H1 (cell line): ENCODE results near the gene OR8B4. TPM values are rescaled to one million over a fixed set of nuclear protein-coding genes. Genes with fewer than 3 reads are reported as not detected.

Source experiments
- CTCF ChIA-PET: fragments of 300-600 bp; sonication (Branson Sonifier 250); formaldehyde crosslinking; loops from one replicate; lab custom pipeline; 2021; ENCODE audit not compliant: partially characterized antibody; lab: Charles Lee
- POLR2A ChIA-PET: fragments of 300-600 bp; sonication (Branson Sonifier 250); formaldehyde crosslinking; loops from one replicate; lab custom pipeline; 2021; ENCODE audit warnings: inconsistent platforms; ENCODE audit not compliant: partially characterized antibody; lab: Charles Lee
- DNase-seq, 2 experiments: peaks; one replicate each; pipeline versions ENCODE4 v3.0.0 to v3.0.0-alpha.2; 2010 to 2022; ENCODE audit warnings: low spot score in 2 of 2, low read depth in 1 of 2, mixed read lengths in 1 of 2
- FAIRE-seq: peaks from 2 replicates; lab custom pipeline; 2011; peaks lifted over from hg19 to GRCh38; lab: Jason Lieb, UNC
- H2AFZ ChIP-seq: 2 replicates; pipeline ENCODE4 v1.8.1; 2012; ENCODE audit warnings: low read length, inconsistent platforms
- H2AK5ac ChIP-seq: 2 replicates; pipeline ENCODE4 v1.6.1; 2013; ENCODE audit warnings: low read depth, low read length
- H2BK120ac ChIP-seq: replicated peaks from 2 replicates; pipeline ENCODE3; 2013; ENCODE audit warnings: low read depth, low read length, inconsistent platforms
- H2BK12ac ChIP-seq: 2 replicates; pipeline ENCODE4 v1.6.1; 2013; ENCODE audit warnings: low read depth, low read length
- H2BK15ac ChIP-seq: 2 replicates; pipeline ENCODE4 v1.6.1; 2013; ENCODE audit warnings: low read length
- H2BK20ac ChIP-seq: 2 replicates; pipeline ENCODE4 v1.6.1; 2013; ENCODE audit warnings: low read length
- H2BK5ac ChIP-seq: 2 replicates; pipeline ENCODE4 v1.6.1; 2013; ENCODE audit warnings: low read depth, low read length
- H3K14ac ChIP-seq: 2 replicates; pipeline ENCODE4 v1.6.1; 2013; ENCODE audit warnings: inconsistent platforms; ENCODE audit not compliant: insufficient read length
- H3K18ac ChIP-seq: 2 replicates; pipeline ENCODE4 v1.6.1; 2013; ENCODE audit warnings: low read length; ENCODE audit errors: extremely low read depth
- H3K23ac ChIP-seq: 2 replicates; pipeline ENCODE4 v1.6.1; 2013; ENCODE audit warnings: inconsistent platforms; ENCODE audit not compliant: insufficient read length
- H3K23me2 ChIP-seq: 2 replicates; pipeline ENCODE4 v1.6.1; 2013; ENCODE audit warnings: low read depth, low read length
- H3K27ac ChIP-seq: 2 replicates; pipeline ENCODE4 v1.6.1; 2011; ENCODE audit warnings: low read depth, low read length, inconsistent platforms
- H3K27me3 ChIP-seq, 4 experiments: replicated peaks in 1 of 4; 1 replicate in 1 of 4; 2 replicates in 3 of 4; pipeline versions ENCODE4 v1.6.1 to v1.8.1; 2011 to 2013; ENCODE audit warnings: low read length in 3 of 4, mild to moderate bottlenecking in 3 of 4, inconsistent platforms in 2 of 4, mixed read lengths in 2 of 4, moderate library complexity in 1 of 4; ENCODE audit not compliant: control insufficient read depth in 3 of 4, insufficient read depth in 3 of 4; ENCODE audit errors: extremely low read depth in 1 of 4
- H3K36me3 ChIP-seq, 4 experiments: 2 replicates each; pipeline versions ENCODE4 v1.6.1 to v1.8.1; 2011 to 2013; ENCODE audit warnings: mild to moderate bottlenecking in 4 of 4, low read length in 3 of 4, moderate library complexity in 2 of 4, control low read depth in 1 of 4, inconsistent platforms in 1 of 4; ENCODE audit not compliant: insufficient read depth in 4 of 4, control insufficient read depth in 2 of 4
- H3K4ac ChIP-seq: replicated peaks from 2 replicates; pipeline ENCODE3; 2013; ENCODE audit warnings: low read length, low read depth, mixed read lengths, inconsistent platforms; ENCODE audit not compliant: insufficient read length
- H3K4me1 ChIP-seq, 4 experiments: replicated peaks in 1 of 4; 1 replicate in 1 of 4; 2 replicates in 3 of 4; pipeline versions ENCODE4 v1.6.1 to v1.8.1; 2011 to 2013; ENCODE audit warnings: low read length in 3 of 4, inconsistent platforms in 2 of 4, mixed read lengths in 1 of 4; ENCODE audit not compliant: insufficient read depth in 4 of 4, control insufficient read depth in 3 of 4
- H3K4me2 ChIP-seq, 2 experiments: 2 replicates each; pipeline versions ENCODE4 v1.6.1 to v1.8.1; 2011 to 2013; ENCODE audit warnings: low read depth in 2 of 2, low read length in 2 of 2, control low read depth in 1 of 2, inconsistent platforms in 1 of 2, mild to moderate bottlenecking in 1 of 2; ENCODE audit not compliant: insufficient read depth in 1 of 2
- H3K4me3 ChIP-seq, 4 experiments: fragments of 200-600, 300-600 bp in 1 of 4; sonication (generic), shearing (Covaris generic), sonication (Bioruptor Twin) in 1 of 4; 2 replicates each; pipeline versions ENCODE4 v1.5.1 to v1.8.1; 2011 to 2016; ENCODE audit warnings: low read length in 4 of 4, low read depth in 3 of 4, control low read depth in 2 of 4, inconsistent platforms in 2 of 4, mild to moderate bottlenecking in 2 of 4, mixed read lengths in 1 of 4, moderate library complexity in 1 of 4; ENCODE audit not compliant: insufficient read depth in 2 of 4; ENCODE audit errors: extremely low read depth in 1 of 4
- H3K56ac ChIP-seq: replicated peaks from 2 replicates; pipeline ENCODE3; 2013; ENCODE audit warnings: low read depth, mild to moderate bottlenecking, mixed read lengths, low read length, inconsistent platforms; ENCODE audit not compliant: insufficient read length
- H3K79me1 ChIP-seq: 2 replicates; pipeline ENCODE4 v1.6.1; 2013; ENCODE audit warnings: low read depth, low read length, control low read depth
- H3K79me2 ChIP-seq, 2 experiments: 2 replicates each; pipeline versions ENCODE4 v1.6.1 to v1.8.1; 2012 to 2013; ENCODE audit warnings: low read length in 2 of 2, mild to moderate bottlenecking in 2 of 2, inconsistent platforms in 1 of 2; ENCODE audit not compliant: insufficient read depth in 2 of 2, control insufficient read depth in 1 of 2
- H3K9ac ChIP-seq, 4 experiments: replicated peaks in 1 of 4; 1 replicate in 1 of 4; 2 replicates in 3 of 4; pipeline versions ENCODE4 v1.6.1 to v1.8.1; 2011 to 2013; ENCODE audit warnings: low read depth in 3 of 4, low read length in 3 of 4, control low read depth in 2 of 4, mild to moderate bottlenecking in 2 of 4, moderate library complexity in 2 of 4, inconsistent platforms in 1 of 4; ENCODE audit errors: extremely low read depth in 1 of 4
- H3K9me3 ChIP-seq, 2 experiments: 2 replicates each; pipeline versions ENCODE4 v1.6.1 to v1.8.1; 2012 to 2013; ENCODE audit warnings: mild to moderate bottlenecking in 2 of 2, moderate library complexity in 2 of 2, control low read depth in 1 of 2, inconsistent platforms in 1 of 2, low read depth in 1 of 2, low read length in 1 of 2, mixed read lengths in 1 of 2; ENCODE audit not compliant: insufficient read depth in 2 of 2
- H4K20me1 ChIP-seq, 2 experiments: replicated peaks in 1 of 2; 2 replicates each; pipeline versions ENCODE3 to v1.8.1; 2011 to 2013; ENCODE audit warnings: inconsistent platforms in 2 of 2, low read length in 2 of 2, mild to moderate bottlenecking in 1 of 2; ENCODE audit not compliant: insufficient read depth in 2 of 2, control insufficient read depth in 1 of 2
- H4K5ac ChIP-seq: 2 replicates; pipeline ENCODE4 v1.6.1; 2013; ENCODE audit warnings: low read length, low read depth, mixed read lengths, inconsistent platforms; ENCODE audit not compliant: insufficient read length
- H4K8ac ChIP-seq: 2 replicates; pipeline ENCODE4 v1.8.0; 2013; ENCODE audit warnings: mild to moderate bottlenecking, moderate library complexity, low read length, inconsistent platforms; ENCODE audit not compliant: insufficient read depth; ENCODE audit errors: extremely low read depth
- H4K91ac ChIP-seq: replicated peaks from 2 replicates; pipeline ENCODE3; 2013; ENCODE audit warnings: low read length, mixed read lengths, inconsistent platforms; ENCODE audit not compliant: insufficient read length
- CBX5 ChIP-seq: fragments of 300-800, 300-1000 bp; sonication (generic); IDR thresholded peaks from 2 replicates; pipeline ENCODE4 v1.7.1; 2016; ENCODE audit warnings: antibody characterized with exemption, low read length, low read depth
- CHD1 ChIP-seq: IDR thresholded peaks from 2 replicates; pipeline ENCODE4 v1.6.1; 2012; ENCODE audit warnings: low read depth, low read length, improper control_type of control experiment
- JUND ChIP-seq: IDR thresholded peaks from 2 replicates; pipeline ENCODE4 v1.6.1; 2011; ENCODE audit warnings: mild to moderate bottlenecking, improper control_type of control experiment, low read length
- KDM5A ChIP-seq: fragments of 200-600 bp; IDR thresholded peaks from 2 replicates; pipeline ENCODE4 v1.7.1; 2012; ENCODE audit warnings: mild to moderate bottlenecking, low read length, inconsistent platforms, mixed read lengths
- NANOG ChIP-seq: IDR thresholded peaks from 2 replicates; pipeline ENCODE4 v1.6.1; 2011; ENCODE audit warnings: low read length, low read depth, mild to moderate bottlenecking, inconsistent platforms; ENCODE audit not compliant: insufficient read depth, poor library complexity, severe bottlenecking
- NRF1 ChIP-seq: IDR thresholded peaks from 2 replicates; pipeline ENCODE4 v1.6.1; 2011; ENCODE audit warnings: mild to moderate bottlenecking, low read depth, low read length, improper control_type of control experiment
- PHF8 ChIP-seq: fragments of 200-600 bp; sonication (generic); conservative IDR thresholded peaks from 2 replicates; pipeline ENCODE4 v1.7.1; 2012; ENCODE audit warnings: low read depth, mild to moderate bottlenecking, inconsistent platforms, low read length, moderate library complexity
- POLR2AphosphoS5 ChIP-seq: IDR thresholded peaks from 2 replicates; pipeline ENCODE4 v1.6.1; 2011; ENCODE audit warnings: low read depth, low read length
- POU5F1 ChIP-seq: IDR thresholded peaks from 2 replicates; pipeline ENCODE4 v1.6.1; 2011; ENCODE audit warnings: low read depth, mild to moderate bottlenecking, low read length, moderate library complexity
- SIX5 ChIP-seq: IDR thresholded peaks from 2 replicates; pipeline ENCODE4 v1.6.1; 2011; ENCODE audit warnings: mild to moderate bottlenecking, low read depth, low read length
- SP1 ChIP-seq: IDR thresholded peaks from 2 replicates; pipeline ENCODE4 v1.6.1; 2011; ENCODE audit warnings: low read depth, low read length
- SRF ChIP-seq: IDR thresholded peaks from 2 replicates; pipeline ENCODE4 v1.6.1; 2011; ENCODE audit warnings: mild to moderate bottlenecking, low read depth, low read length, moderate library complexity
- TBP ChIP-seq: IDR thresholded peaks from 2 replicates; pipeline ENCODE4 v1.6.1; 2011; ENCODE audit warnings: low read depth, low read length, improper control_type of control experiment
- TCF12 ChIP-seq: IDR thresholded peaks from 2 replicates; pipeline ENCODE4 v1.6.1; 2011; ENCODE audit warnings: low read depth, mild to moderate bottlenecking, low read length
- WGBS, 2 experiments: shearing (Covaris generic) in 1 of 2; methylation state at CpG; one replicate each; pipeline versions ENCODE4 v1.1.6 to v1.1.7; 2013 to 2015; ENCODE audit warnings: low lambda C conversion rate in 2 of 2, mixed read lengths in 2 of 2, inconsistent platforms in 1 of 2, low coverage in 1 of 2, missing lambda C conversion rate in 1 of 2; ENCODE audit not compliant: insufficient replicate concordance in 2 of 2, insufficient coverage in 1 of 2, insufficient read length in 1 of 2; ENCODE audit errors: extremely low coverage in 1 of 2, missing lambda C conversion rate in 1 of 2; 5-methylcytosine and 5-hydroxymethylcytosine counted together
- polyA plus RNA-seq, 7 experiments: library from polyadenylated mRNA; depleted of rRNA in 3 of 7; stranded (reverse) in 5 of 7; unstranded in 2 of 7; fragments of >200 nt in 5 of 7; fragments of 200-250 nt in 2 of 7; gene quantifications; 1 replicate in 5 of 7; 2 replicates in 1 of 7; 4 replicates in 1 of 7; pipeline versions ENCODE4 v1.2.1 to v1.2.3, GENCODE V29; 2011 to 2013; ENCODE audit warnings: missing spikeins in 2 of 7, mixed read lengths in 2 of 7
- total RNA-seq: library from RNA; stranded (reverse); fragmentation: NEBNext Ultra II Directional; extraction: Animal tissue kit (Norgen Biotek cat#: 25700); gene quantifications from 2 replicates; pipeline ENCODE4 v1.2.1, GENCODE V29; 2021
- TF ChIP-seq, protein P1 (sequence below): IDR thresholded peaks from 2 replicates; pipeline ENCODE4 v1.6.1; 2012; ENCODE audit warnings: inconsistent platforms

The OR8B4 gene
- total and polyA plus RNA-seq, 2 of the 8 experiments (the other 6 are each of a cell fraction or from before 2014, with no cell fraction given): not detected

DNA sequence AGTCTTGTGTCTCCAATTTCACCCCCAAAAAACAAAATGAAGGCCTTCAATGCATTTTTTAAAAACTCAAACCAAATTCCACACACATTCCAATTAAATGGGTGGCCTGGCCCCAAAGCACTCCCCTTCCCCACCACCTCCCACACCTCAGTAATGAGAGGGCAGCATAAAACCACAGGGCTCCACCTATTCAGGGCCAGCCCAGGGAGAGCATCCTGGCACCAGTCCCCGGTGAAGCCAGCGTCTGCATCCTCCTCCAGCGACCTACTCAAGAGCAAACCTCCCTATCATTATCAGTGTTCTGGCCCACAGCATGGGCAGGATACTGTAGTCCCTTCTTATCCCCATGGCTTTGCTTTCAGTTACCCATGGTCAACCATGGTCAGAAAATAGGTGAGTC, 38.7 kb upstream of the OR8B4 start:
- H2AK5ac ChIP-seq: no peak overlapping the region
- no peak overlapping the region; the same call in 1 of the 2 replicates for H2BK20ac ChIP-seq
- POLR2A ChIA-PET: no interaction called here
- no peaks in the 10 kb centered on the region for H4K20me1 ChIP-seq
- no peak overlapping the region for H4K91ac ChIP-seq
- no peaks in the 10 kb centered on the region for H3K27me3 ChIP-seq
- DNase-seq (no peak), FAIRE-seq (no peak)
- TF ChIP-seq CHD1 (no peak), NRF1 (no peak), TBP (no peak), SRF (no peak), JUND (no peak), CBX5 (no peak), NANOG (no peak), POU5F1 (no peak), SP1 (no peak), TCF12 (no peak), PHF8 (no peak), SIX5 (no peak), POLR2AphosphoS5 (no peak), KDM5A (no peak)
- TF ChIP-seq, protein P1, sequence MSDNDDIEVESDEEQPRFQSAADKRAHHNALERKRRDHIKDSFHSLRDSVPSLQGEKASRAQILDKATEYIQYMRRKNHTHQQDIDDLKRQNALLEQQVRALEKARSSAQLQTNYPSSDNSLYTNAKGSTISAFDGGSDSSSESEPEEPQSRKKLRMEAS: no peak
- H4K5ac ChIP-seq: no peak overlapping the region
- no peak overlapping the region for H3K23ac ChIP-seq
- H2BK120ac ChIP-seq: no peak overlapping the region
- 82% methylated on average over 3 of the region's 3 CpGs; no CpG with 5 or more reads in 1 of the 2 experiments for WGBS, 2 experiments
- no peak overlapping the region for H4K8ac ChIP-seq
- peaks cover 0 to 2% of the 10 kb centered on the region in 2 experiments; a peak in 1 of 4 replicates for H3K9me3 ChIP-seq
- CTCF ChIA-PET: no interaction called here
- H3K27ac ChIP-seq: no peak overlapping the region
- no peak overlapping the region for H2BK5ac ChIP-seq
- no peak overlapping the region for H3K4me3 ChIP-seq
- no peak overlapping the region for H3K14ac ChIP-seq
- no peak overlapping the region for H2AFZ ChIP-seq
- H3K79me2 ChIP-seq: no peaks in the 10 kb centered on the region
- H2BK12ac ChIP-seq: no peak overlapping the region
- no peaks in the 10 kb centered on the region for H3K4me1 ChIP-seq
- H2BK15ac ChIP-seq: no peak overlapping the region
- H3K9ac ChIP-seq: no peak overlapping the region
- no peak overlapping the region for H3K4ac ChIP-seq
- H3K23me2 ChIP-seq: no peaks in the 10 kb centered on the region
- H3K36me3 ChIP-seq: no peaks in the 10 kb centered on the region
- H3K4me2 ChIP-seq: no peak overlapping the region
- H3K56ac ChIP-seq: no peak overlapping the region
- no peaks in the 10 kb centered on the region for H3K79me1 ChIP-seq
- H3K18ac ChIP-seq: no peak overlapping the region
